H1 (cell line): ENCODE measurements around the gene CMTR1. TPM values are rescaled to one million over a fixed set of nuclear protein-coding genes. Genes with fewer than 3 reads are reported as not detected.

Experiments used
- CTCF ChIA-PET: fragments of 300-600 bp; sonication (Branson Sonifier 250); formaldehyde crosslinking; loops from one replicate; lab custom pipeline; 2021; ENCODE audit not compliant: partially characterized antibody; lab: Charles Lee
- POLR2A ChIA-PET: fragments of 300-600 bp; sonication (Branson Sonifier 250); formaldehyde crosslinking; loops from one replicate; lab custom pipeline; 2021; ENCODE audit warnings: inconsistent platforms; ENCODE audit not compliant: partially characterized antibody; lab: Charles Lee
- DNase-seq, 2 experiments: peaks; one replicate each; pipeline versions ENCODE4 v3.0.0 to v3.0.0-alpha.2; 2010 to 2022; ENCODE audit warnings: low spot score in 2 of 2, low read depth in 1 of 2, mixed read lengths in 1 of 2
- FAIRE-seq: peaks from 2 replicates; lab custom pipeline; 2011; peaks lifted over from hg19 to GRCh38; lab: Jason Lieb, UNC
- H2AFZ ChIP-seq: 2 replicates; pipeline ENCODE4 v1.8.1; 2012; ENCODE audit warnings: low read length, inconsistent platforms
- H2AK5ac ChIP-seq: 2 replicates; pipeline ENCODE4 v1.6.1; 2013; ENCODE audit warnings: low read depth, low read length
- H2BK120ac ChIP-seq: replicated peaks from 2 replicates; pipeline ENCODE3; 2013; ENCODE audit warnings: low read depth, low read length, inconsistent platforms
- H2BK12ac ChIP-seq: 2 replicates; pipeline ENCODE4 v1.6.1; 2013; ENCODE audit warnings: low read depth, low read length
- H2BK15ac ChIP-seq: 2 replicates; pipeline ENCODE4 v1.6.1; 2013; ENCODE audit warnings: low read length
- H2BK20ac ChIP-seq: 2 replicates; pipeline ENCODE4 v1.6.1; 2013; ENCODE audit warnings: low read length
- H2BK5ac ChIP-seq: 2 replicates; pipeline ENCODE4 v1.6.1; 2013; ENCODE audit warnings: low read depth, low read length
- H3K14ac ChIP-seq: 2 replicates; pipeline ENCODE4 v1.6.1; 2013; ENCODE audit warnings: inconsistent platforms; ENCODE audit not compliant: insufficient read length
- H3K18ac ChIP-seq: 2 replicates; pipeline ENCODE4 v1.6.1; 2013; ENCODE audit warnings: low read length; ENCODE audit errors: extremely low read depth
- H3K23ac ChIP-seq: 2 replicates; pipeline ENCODE4 v1.6.1; 2013; ENCODE audit warnings: inconsistent platforms; ENCODE audit not compliant: insufficient read length
- H3K23me2 ChIP-seq: 2 replicates; pipeline ENCODE4 v1.6.1; 2013; ENCODE audit warnings: low read depth, low read length
- H3K27ac ChIP-seq: 2 replicates; pipeline ENCODE4 v1.6.1; 2011; ENCODE audit warnings: low read depth, low read length, inconsistent platforms
- H3K27me3 ChIP-seq, 4 experiments: replicated peaks in 1 of 4; 1 replicate in 1 of 4; 2 replicates in 3 of 4; pipeline versions ENCODE4 v1.6.1 to v1.8.1; 2011 to 2013; ENCODE audit warnings: low read length in 3 of 4, mild to moderate bottlenecking in 3 of 4, inconsistent platforms in 2 of 4, mixed read lengths in 2 of 4, moderate library complexity in 1 of 4; ENCODE audit not compliant: control insufficient read depth in 3 of 4, insufficient read depth in 3 of 4; ENCODE audit errors: extremely low read depth in 1 of 4
- H3K36me3 ChIP-seq, 4 experiments: 2 replicates each; pipeline versions ENCODE4 v1.6.1 to v1.8.1; 2011 to 2013; ENCODE audit warnings: mild to moderate bottlenecking in 4 of 4, low read length in 3 of 4, moderate library complexity in 2 of 4, control low read depth in 1 of 4, inconsistent platforms in 1 of 4; ENCODE audit not compliant: insufficient read depth in 4 of 4, control insufficient read depth in 2 of 4
- H3K4ac ChIP-seq: replicated peaks from 2 replicates; pipeline ENCODE3; 2013; ENCODE audit warnings: low read length, low read depth, mixed read lengths, inconsistent platforms; ENCODE audit not compliant: insufficient read length
- H3K4me1 ChIP-seq, 4 experiments: replicated peaks in 1 of 4; 1 replicate in 1 of 4; 2 replicates in 3 of 4; pipeline versions ENCODE4 v1.6.1 to v1.8.1; 2011 to 2013; ENCODE audit warnings: low read length in 3 of 4, inconsistent platforms in 2 of 4, mixed read lengths in 1 of 4; ENCODE audit not compliant: insufficient read depth in 4 of 4, control insufficient read depth in 3 of 4
- H3K4me2 ChIP-seq, 2 experiments: 2 replicates each; pipeline versions ENCODE4 v1.6.1 to v1.8.1; 2011 to 2013; ENCODE audit warnings: low read depth in 2 of 2, low read length in 2 of 2, control low read depth in 1 of 2, inconsistent platforms in 1 of 2, mild to moderate bottlenecking in 1 of 2; ENCODE audit not compliant: insufficient read depth in 1 of 2
- H3K4me3 ChIP-seq, 4 experiments: fragments of 200-600, 300-600 bp in 1 of 4; sonication (generic), shearing (Covaris generic), sonication (Bioruptor Twin) in 1 of 4; 2 replicates each; pipeline versions ENCODE4 v1.5.1 to v1.8.1; 2011 to 2016; ENCODE audit warnings: low read length in 4 of 4, low read depth in 3 of 4, control low read depth in 2 of 4, inconsistent platforms in 2 of 4, mild to moderate bottlenecking in 2 of 4, mixed read lengths in 1 of 4, moderate library complexity in 1 of 4; ENCODE audit not compliant: insufficient read depth in 2 of 4; ENCODE audit errors: extremely low read depth in 1 of 4
- H3K56ac ChIP-seq: replicated peaks from 2 replicates; pipeline ENCODE3; 2013; ENCODE audit warnings: low read depth, mild to moderate bottlenecking, mixed read lengths, low read length, inconsistent platforms; ENCODE audit not compliant: insufficient read length
- H3K79me1 ChIP-seq: 2 replicates; pipeline ENCODE4 v1.6.1; 2013; ENCODE audit warnings: low read depth, low read length, control low read depth
- H3K79me2 ChIP-seq, 2 experiments: 2 replicates each; pipeline versions ENCODE4 v1.6.1 to v1.8.1; 2012 to 2013; ENCODE audit warnings: low read length in 2 of 2, mild to moderate bottlenecking in 2 of 2, inconsistent platforms in 1 of 2; ENCODE audit not compliant: insufficient read depth in 2 of 2, control insufficient read depth in 1 of 2
- H3K9ac ChIP-seq, 4 experiments: replicated peaks in 1 of 4; 1 replicate in 1 of 4; 2 replicates in 3 of 4; pipeline versions ENCODE4 v1.6.1 to v1.8.1; 2011 to 2013; ENCODE audit warnings: low read depth in 3 of 4, low read length in 3 of 4, control low read depth in 2 of 4, mild to moderate bottlenecking in 2 of 4, moderate library complexity in 2 of 4, inconsistent platforms in 1 of 4; ENCODE audit errors: extremely low read depth in 1 of 4
- H3K9me3 ChIP-seq, 2 experiments: 2 replicates each; pipeline versions ENCODE4 v1.6.1 to v1.8.1; 2012 to 2013; ENCODE audit warnings: mild to moderate bottlenecking in 2 of 2, moderate library complexity in 2 of 2, control low read depth in 1 of 2, inconsistent platforms in 1 of 2, low read depth in 1 of 2, low read length in 1 of 2, mixed read lengths in 1 of 2; ENCODE audit not compliant: insufficient read depth in 2 of 2
- H4K20me1 ChIP-seq, 2 experiments: replicated peaks in 1 of 2; 2 replicates each; pipeline versions ENCODE3 to v1.8.1; 2011 to 2013; ENCODE audit warnings: inconsistent platforms in 2 of 2, low read length in 2 of 2, mild to moderate bottlenecking in 1 of 2; ENCODE audit not compliant: insufficient read depth in 2 of 2, control insufficient read depth in 1 of 2
- H4K5ac ChIP-seq: 2 replicates; pipeline ENCODE4 v1.6.1; 2013; ENCODE audit warnings: low read length, low read depth, mixed read lengths, inconsistent platforms; ENCODE audit not compliant: insufficient read length
- H4K8ac ChIP-seq: 2 replicates; pipeline ENCODE4 v1.8.0; 2013; ENCODE audit warnings: mild to moderate bottlenecking, moderate library complexity, low read length, inconsistent platforms; ENCODE audit not compliant: insufficient read depth; ENCODE audit errors: extremely low read depth
- H4K91ac ChIP-seq: replicated peaks from 2 replicates; pipeline ENCODE3; 2013; ENCODE audit warnings: low read length, mixed read lengths, inconsistent platforms; ENCODE audit not compliant: insufficient read length
- ATF2 ChIP-seq: IDR thresholded peaks from 2 replicates; pipeline ENCODE4 v1.6.1; 2012; ENCODE audit warnings: low read length, inconsistent platforms
- ATF3 ChIP-seq: IDR thresholded peaks from 2 replicates; pipeline ENCODE4 v1.6.1; 2011; ENCODE audit warnings: low read depth, mild to moderate bottlenecking, low read length; ENCODE audit not compliant: insufficient read depth
- CBX8 ChIP-seq: fragments of 300-800, 300-1000 bp; sonication (generic); IDR thresholded peaks from 2 replicates; pipeline ENCODE4 v1.7.1; 2016; ENCODE audit warnings: low read depth, low read length, borderline replicate concordance
- CTBP2 ChIP-seq: IDR thresholded peaks from 2 replicates; pipeline ENCODE4 v1.7.0; 2011; ENCODE audit warnings: borderline replicate concordance, mild to moderate bottlenecking, moderate library complexity, mixed read lengths, low read length; ENCODE audit not compliant: insufficient read depth, insufficient read length
- E2F6 ChIP-seq: IDR thresholded peaks from 2 replicates; pipeline ENCODE4 v1.6.1; 2012; ENCODE audit warnings: inconsistent platforms
- POLR2A ChIP-seq, 2 experiments: IDR thresholded peaks; 1 replicate in 1 of 2; 2 replicates in 1 of 2; pipeline ENCODE4 v1.6.1; 2011; ENCODE audit warnings: low read depth in 2 of 2, low read length in 2 of 2, mild to moderate bottlenecking in 2 of 2; ENCODE audit errors: control extremely low read depth in 1 of 2
- RFX5 ChIP-seq: IDR thresholded peaks from 2 replicates; pipeline ENCODE4 v1.6.1; 2011; ENCODE audit warnings: low read depth, low read length, improper control_type of control experiment, borderline replicate concordance
- RXRA ChIP-seq: IDR thresholded peaks from 2 replicates; pipeline ENCODE4 v1.6.1; 2011; ENCODE audit warnings: low read depth, mild to moderate bottlenecking, low read length, moderate library complexity; ENCODE audit not compliant: insufficient read depth
- SIRT6 ChIP-seq: IDR thresholded peaks from one replicate; pipeline ENCODE4 v1.7.1; 2012; ENCODE audit warnings: low read length, inconsistent platforms
- SP2 ChIP-seq: IDR thresholded peaks from 2 replicates; pipeline ENCODE4 v1.6.1; 2012; ENCODE audit warnings: mild to moderate bottlenecking, low read length, inconsistent platforms
- USF2 ChIP-seq: IDR thresholded peaks from 2 replicates; pipeline ENCODE4 v1.6.1; 2011; ENCODE audit warnings: low read length, improper control_type of control experiment
- polyA plus RNA-seq, 7 experiments: library from polyadenylated mRNA; depleted of rRNA in 3 of 7; stranded (reverse) in 5 of 7; unstranded in 2 of 7; fragments of >200 nt in 5 of 7; fragments of 200-250 nt in 2 of 7; gene quantifications; 1 replicate in 5 of 7; 2 replicates in 1 of 7; 4 replicates in 1 of 7; pipeline versions ENCODE4 v1.2.1 to v1.2.3, GENCODE V29; 2011 to 2013; ENCODE audit warnings: missing spikeins in 2 of 7, mixed read lengths in 2 of 7
- total RNA-seq: library from RNA; stranded (reverse); fragmentation: NEBNext Ultra II Directional; extraction: Animal tissue kit (Norgen Biotek cat#: 25700); gene quantifications from 2 replicates; pipeline ENCODE4 v1.2.1, GENCODE V29; 2021

The CMTR1 gene
- total and polyA plus RNA-seq, 2 of the 8 experiments (the other 6 are each of a cell fraction or from before 2014, with no cell fraction given) = 15.2 to 33.1 TPM

- H2BK12ac ChIP-seq = no peak overlapping the region
- H4K5ac ChIP-seq = no peak overlapping the region
- H4K91ac ChIP-seq = no peak overlapping the region
- peaks cover 6 to 26% (median 24%) of the 10 kb centered on the region in 4 experiments; a peak in 7 of 8 replicates for H3K36me3 ChIP-seq
- no peak overlapping the region for H3K56ac ChIP-seq
- no peak overlapping the region for H2BK120ac ChIP-seq
- no peak overlapping the region for H3K4ac ChIP-seq
- H3K14ac ChIP-seq = no peak overlapping the region
- H4K20me1 ChIP-seq = peaks cover 0 to 2% of the 10 kb centered on the region in 2 experiments
- no peak for DNase-seq
- no peaks in the 10 kb centered on the region for H3K27me3 ChIP-seq
- CTCF ChIA-PET = interaction anchor here (1.0 to 1.6 kb wide), 3 partner anchors 10 to 104 kb away, joined by 3 to 4 read pairs (median 3); no protein-coding TSS in a partner anchor
- H3K79me2 ChIP-seq = no peaks in the 10 kb centered on the region
- no peak overlapping the region for H3K4me3 ChIP-seq
- H3K9ac ChIP-seq = no peak overlapping the region
- H2AFZ ChIP-seq = no peak overlapping the region
- H4K8ac ChIP-seq = no peak overlapping the region
- H3K27ac ChIP-seq = no peak overlapping the region
- no peak overlapping the region for H3K4me2 ChIP-seq
- H3K79me1 ChIP-seq = no peaks in the 10 kb centered on the region
- no peak overlapping the region for H2BK20ac ChIP-seq
- H3K18ac ChIP-seq = no peak overlapping the region
- no peak overlapping the region for H2BK15ac ChIP-seq
- POLR2A ChIA-PET = no interaction called here
- no peaks in the 10 kb centered on the region for H3K23me2 ChIP-seq
- H2AK5ac ChIP-seq = no peak overlapping the region
- H3K4me1 ChIP-seq = peaks cover 0 to 6% (median 0%) of the 10 kb centered on the region in 4 experiments; a peak in 3 of 7 replicates
- no peak overlapping the region for H2BK5ac ChIP-seq
- H3K9me3 ChIP-seq = no peaks in the 10 kb centered on the region
- no peak overlapping the region for H3K23ac ChIP-seq
- no peak for FAIRE-seq
- TF ChIP-seq CTBP2 (no peak), SIRT6 (no peak), ATF3 (no peak), E2F6 (no peak), CBX8 (no peak), POLR2A (IDR thresholded peaks at IDR 0.05; ENCODE audit: control extremely low read depth in 1 of 2, low read depth in 2 of 2, low read length in 2 of 2) (no peak), RFX5 (no peak), ATF2 (no peak), RXRA (no peak), USF2 (no peak), SP2 (no peak)
These were observed 30.1 kb downstream of the CMTR1 start for GRCh38 chr6:37463110-37463509.
